ENCODE results near the gene LRRC49.

DNA sequence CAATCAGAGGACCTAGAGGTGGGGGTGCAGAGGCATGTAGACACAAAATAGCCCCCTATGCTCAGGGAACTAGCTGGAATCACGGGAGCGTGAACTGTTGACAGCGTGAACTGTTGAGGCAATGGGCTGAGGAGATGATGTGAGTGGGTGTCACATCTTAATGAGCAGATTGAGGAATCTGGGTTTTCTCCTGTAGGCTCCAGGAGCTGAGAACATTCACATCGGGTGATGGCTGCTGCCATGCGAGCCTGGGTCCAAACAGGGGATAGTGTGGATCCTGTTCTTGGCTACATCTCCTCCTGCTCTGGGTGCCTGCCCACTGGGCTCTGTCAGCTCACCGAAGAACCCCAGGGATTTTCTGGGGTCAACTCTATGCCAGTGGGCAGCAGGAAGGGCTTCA lies 40.7 kb upstream of the LRRC49 start:
- TF ChIP-seq, protein P1, sequence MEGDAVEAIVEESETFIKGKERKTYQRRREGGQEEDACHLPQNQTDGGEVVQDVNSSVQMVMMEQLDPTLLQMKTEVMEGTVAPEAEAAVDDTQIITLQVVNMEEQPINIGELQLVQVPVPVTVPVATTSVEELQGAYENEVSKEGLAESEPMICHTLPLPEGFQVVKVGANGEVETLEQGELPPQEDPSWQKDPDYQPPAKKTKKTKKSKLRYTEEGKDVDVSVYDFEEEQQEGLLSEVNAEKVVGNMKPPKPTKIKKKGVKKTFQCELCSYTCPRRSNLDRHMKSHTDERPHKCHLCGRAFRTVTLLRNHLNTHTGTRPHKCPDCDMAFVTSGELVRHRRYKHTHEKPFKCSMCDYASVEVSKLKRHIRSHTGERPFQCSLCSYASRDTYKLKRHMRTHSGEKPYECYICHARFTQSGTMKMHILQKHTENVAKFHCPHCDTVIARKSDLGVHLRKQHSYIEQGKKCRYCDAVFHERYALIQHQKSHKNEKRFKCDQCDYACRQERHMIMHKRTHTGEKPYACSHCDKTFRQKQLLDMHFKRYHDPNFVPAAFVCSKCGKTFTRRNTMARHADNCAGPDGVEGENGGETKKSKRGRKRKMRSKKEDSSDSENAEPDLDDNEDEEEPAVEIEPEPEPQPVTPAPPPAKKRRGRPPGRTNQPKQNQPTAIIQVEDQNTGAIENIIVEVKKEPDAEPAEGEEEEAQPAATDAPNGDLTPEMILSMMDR (conservative IDR thresholded peaks at IDR 0.05), result no peak
- TF ChIP-seq EZH2 (IDR thresholded peaks at IDR 0.05; ENCODE audit: low read depth), result no peak
